Hematopoietic multipotent progenitor cell treated with erythropoietin and hydrocortisone succinate and interleukin-3 and kit ligand, for 8 days (in vitro differentiated cells): Measurements from ENCODE around the gene NLRP9.
"Not testable (repeated sequence)": the region's sequence is repeated elsewhere in the genome, so short reads cannot be mapped to it uniquely, and the experiment has no call there.

Source experiments
- DNase-seq: peaks from one replicate; pipeline ENCODE4 v3.0.0-alpha.2; 2015

The NLRP9 gene

DNA sequence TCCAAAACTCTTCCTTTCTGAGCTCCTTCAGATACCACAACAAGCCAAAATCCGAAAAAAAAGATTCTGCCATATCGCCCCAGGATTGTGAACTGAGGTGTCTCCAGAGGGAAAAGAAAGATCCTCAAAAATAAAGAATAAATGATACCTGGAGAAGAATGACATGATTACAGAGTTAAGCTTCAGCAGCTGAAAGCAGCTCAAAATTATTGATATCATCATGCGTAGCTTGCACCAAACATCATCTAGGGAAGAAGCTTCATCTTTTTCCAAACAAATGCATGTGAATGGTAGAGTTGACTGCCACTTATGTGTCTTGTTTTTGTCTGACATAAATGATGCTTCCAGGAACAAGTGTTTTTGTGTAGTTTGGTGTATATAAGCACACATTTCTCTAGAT, at the start of gene NLRP9:
NLRP9 (minus strand) TSS at position 101 of the 400 bp plus-strand sequence; CDS start at position 73, 28 bp downstream.
- DNase-seq = no peak

GRCh38 chr19:55781112-55781511, 42.9 kb upstream of the NLRP9 start:
- no peak for DNase-seq

GRCh38 chr19:55778331-55778730, 40.1 kb upstream of the NLRP9 start:
- DNase-seq = no peak

DNA sequence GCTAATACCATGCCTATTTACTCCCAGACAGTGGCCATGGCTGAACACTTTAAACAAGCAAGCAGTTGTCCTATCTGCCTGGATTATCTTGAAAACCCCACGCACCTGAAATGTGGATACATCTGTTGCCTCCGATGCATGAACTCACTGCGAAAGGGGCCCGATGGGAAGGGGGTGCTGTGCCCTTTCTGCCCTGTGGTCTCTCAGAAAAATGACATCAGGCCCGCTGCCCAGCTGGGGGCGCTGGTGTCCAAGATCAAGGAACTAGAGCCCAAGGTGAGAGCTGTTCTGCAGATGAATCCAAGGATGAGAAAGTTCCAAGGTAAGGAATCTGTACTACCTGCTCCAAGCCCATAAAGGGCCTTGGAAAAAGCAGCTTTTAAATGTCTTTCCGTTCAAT, 39.3 kb upstream of the NLRP9 start:
- DNase-seq = no peak

GRCh38 chr19:55769632-55770031, 31.4 kb upstream of the NLRP9 start:
- DNase-seq = not testable (repeated sequence)

GRCh38 chr19:55768818-55769217, 30.6 kb upstream of the NLRP9 start, which contains the start of gene RFPL4AL1:
TSS of gene RFPL4AL1 (plus strand) at chr19:55769118. CDS start at chr19:55771805, 2,687 bp downstream.
- DNase-seq = not testable (repeated sequence)

GRCh38 chr19:55766466-55766865, 28.3 kb upstream of the NLRP9 start:
- DNase-seq = no peak

GRCh38 chr19:55758797-55759196, 20.6 kb upstream of the NLRP9 start, which contains the start of gene RFPL4A:
TSS of gene RFPL4A (plus strand) at chr19:55759097. CDS start at chr19:55761801, 2,704 bp downstream.
- DNase-seq = not testable (repeated sequence)

GRCh38 chr19:55756808-55757207, 18.6 kb upstream of the NLRP9 start:
- DNase-seq = not testable (repeated sequence)

GRCh38 chr19:55753401-55753800, 15.2 kb upstream of the NLRP9 start:
- DNase-seq = no peak

DNA sequence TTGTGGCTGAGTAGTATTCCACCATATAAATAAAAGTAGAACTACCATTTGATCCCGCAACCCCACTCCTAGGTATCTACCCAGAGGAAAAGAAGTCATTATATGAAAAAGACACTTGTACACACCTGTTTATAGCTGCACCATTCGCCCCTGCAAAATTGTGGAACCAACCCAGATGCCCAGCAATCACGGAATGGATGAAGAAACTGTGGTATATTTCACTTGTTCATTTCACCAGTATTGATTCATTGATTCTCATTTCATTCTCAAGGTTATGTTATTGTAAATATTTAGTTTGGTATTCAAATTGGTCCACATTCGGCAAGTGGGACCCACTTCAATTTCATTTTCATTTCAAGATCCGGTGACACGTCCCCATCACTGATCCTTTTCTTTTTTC, 12.5 kb upstream of the NLRP9 start:
- no peak for DNase-seq

GRCh38 chr19:55730378-55730777, 7.8 kb downstream of the NLRP9 start:
- not testable (repeated sequence) for DNase-seq

GRCh38 chr19:55723491-55723890, 14.7 kb downstream of the NLRP9 start:
- DNase-seq = no peak

- no peak for DNase-seq
Observed at GRCh38 chr19:55720801-55721200, 17.4 kb downstream of the NLRP9 start.

GRCh38 chr19:55720214-55720746, 17.9 kb downstream of the NLRP9 start:
- no peak for DNase-seq

GRCh38 chr19:55717879-55718711, 20.1 kb downstream of the NLRP9 start:
- not testable (repeated sequence) for DNase-seq

DNA sequence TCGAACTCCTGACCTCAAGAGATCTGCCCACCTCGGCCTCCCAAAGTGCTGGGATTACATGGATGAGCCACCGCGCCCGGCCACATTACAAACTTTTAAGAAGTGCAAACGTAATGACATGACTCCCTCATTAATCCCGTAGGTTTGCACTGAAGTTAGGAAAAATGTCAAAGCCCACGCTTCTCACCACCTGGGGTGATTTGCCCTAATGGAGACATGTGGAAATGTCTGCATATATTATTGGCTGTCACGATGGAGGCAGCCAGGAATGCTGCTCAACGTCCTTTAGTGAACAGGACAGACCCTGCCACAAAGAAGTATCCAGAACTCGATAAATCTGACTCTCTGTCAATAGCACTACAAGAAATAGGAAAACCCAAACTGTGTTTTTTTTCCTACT, 21.0 kb downstream of the NLRP9 start:
- no peak for DNase-seq

GRCh38 chr19:55716531-55716930, 21.7 kb downstream of the NLRP9 start:
- DNase-seq = no peak

- DNase-seq = no peak
Observed at GRCh38 chr19:55712804-55713631, 25.2 kb downstream of the NLRP9 start.

- DNase-seq = no peak
Observed at GRCh38 chr19:55711719-55712118, 26.5 kb downstream of the NLRP9 start.

GRCh38 chr19:55705972-55706371, 32.2 kb downstream of the NLRP9 start:
- DNase-seq = no peak

DNA sequence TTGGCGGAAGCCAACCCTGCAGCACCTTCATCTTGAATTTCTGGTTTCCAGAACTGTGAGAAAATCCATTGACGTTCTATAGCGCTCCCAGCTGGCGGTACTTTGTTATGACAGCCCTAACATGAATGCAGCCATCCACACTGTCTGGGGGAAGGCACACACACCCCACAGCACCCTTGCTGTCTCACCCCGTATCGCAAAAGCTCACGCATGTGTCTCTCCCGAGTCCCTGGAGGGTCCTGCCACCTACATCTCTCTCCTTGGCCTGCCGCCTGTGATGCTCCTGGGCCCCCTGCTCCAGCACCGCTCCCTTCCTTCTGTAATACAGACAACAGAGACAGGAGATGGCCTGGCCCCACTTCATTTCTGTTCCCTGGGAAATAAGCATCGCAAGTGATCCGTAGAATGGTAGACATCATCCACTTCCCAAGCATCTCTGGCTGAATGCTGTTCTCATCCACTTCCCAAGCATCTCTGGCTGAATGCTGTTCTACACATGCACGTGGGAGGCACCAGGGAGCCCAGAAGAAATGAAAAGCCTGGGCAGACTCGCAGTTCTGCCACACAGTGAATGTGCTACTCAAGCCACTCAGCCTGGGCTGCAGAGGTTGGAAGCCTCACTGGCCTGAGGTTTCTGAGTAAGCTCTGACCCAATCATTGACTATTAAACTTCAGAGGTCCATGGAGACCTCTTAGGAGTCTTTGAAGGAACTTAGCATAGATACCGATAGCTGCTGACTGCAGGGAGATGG, 33.5 kb downstream of the NLRP9 start:
- no peak for DNase-seq

- DNase-seq = peak; percentile 37
Observed at GRCh38 chr19:55703790-55704215, 34.4 kb downstream of the NLRP9 start.
